ENCODE data around the gene TLX1. TPM values are rescaled to one million over a fixed set of nuclear protein-coding genes. Genes with fewer than 3 reads are reported as not detected.

The TLX1 gene
- total RNA-seq, 4 donors from 2014 or later: not detected

GRCh38 chr10:101136708-101137121 lies 5.6 kb downstream of the TLX1 start:
- H3K4me3 ChIP-seq: no peak overlapping the region
- H3K9me3 ChIP-seq: no peaks in the 10 kb centered on the region
- 20 to 38% methylated on average over 7 to 10 of the region's 26 CpGs for WGBS, 2 donors
- peaks cover 24 to 73% (median 28%) of the 10 kb centered on the region in 3 donors for H3K4me1 ChIP-seq
- no peaks in the 10 kb centered on the region for H3K36me3 ChIP-seq
- intact Hi-C loops (cut with DNase I): no loop called here
- no peak overlapping the region for H3K27ac ChIP-seq
- TF ChIP-seq POLR2A (IDR thresholded peaks at IDR 0.05): no peak
- no peak for TF ChIP-seq CTCF (IDR thresholded peaks at IDR 0.05)
- H3K27me3 ChIP-seq: peaks cover 51 to 100% (median 85%) of the 10 kb centered on the region in 4 donors
- DNase-seq: no peak

GRCh38 chr10:101137271-101137670 lies 6.2 kb downstream of the TLX1 start:
- Histone ChIP-seq H3K27me3 (peaks cover 45 to 100% (median 84%) of the 10 kb centered on the region in 4 donors), H3K4me1 (peaks cover 19 to 72% (median 27%) of the 10 kb centered on the region in 3 donors), H3K27ac (no peak overlapping the region), H3K9me3 (no peaks in the 10 kb centered on the region), H3K4me3 (no peak overlapping the region), H3K36me3 (no peaks in the 10 kb centered on the region)
- intact Hi-C loops (cut with DNase I): no loop called here
- 75 to 77% methylated on average over 1 to 2 of the region's 2 CpGs for WGBS, 2 donors
- TF ChIP-seq POLR2A (IDR thresholded peaks at IDR 0.05): no peak
- DNase-seq: no peak

GRCh38 chr10:101138788-101139420 lies 7.8 kb downstream of the TLX1 start:
- Histone ChIP-seq H3K27me3 (peaks cover 34 to 100% (median 75%) of the 10 kb centered on the region in 4 donors), H3K4me1 (peaks cover 16 to 59% (median 25%) of the 10 kb centered on the region in 3 donors), H3K27ac (no peak overlapping the region), H3K9me3 (no peaks in the 10 kb centered on the region), H3K4me3 (no peak overlapping the region), H3K36me3 (no peaks in the 10 kb centered on the region)
- no peak for DNase-seq
- intact Hi-C loops (cut with DNase I): no loop called here
- WGBS, 2 donors: 21 to 36% methylated on average over 6 to 7 of the region's 8 CpGs
- TF ChIP-seq CTCF (IDR thresholded peaks at IDR 0.05): no peak
- no peak for TF ChIP-seq POLR2A (IDR thresholded peaks at IDR 0.05)

- no peak overlapping the region for H3K4me3 ChIP-seq
- TF ChIP-seq POLR2A (IDR thresholded peaks at IDR 0.05): no peak
- no peak for TF ChIP-seq CTCF (IDR thresholded peaks at IDR 0.05)
- H3K27me3 ChIP-seq: peaks cover 31 to 100% (median 70%) of the 10 kb centered on the region in 4 donors
- no peak for DNase-seq
- H3K4me1 ChIP-seq: peaks cover 10 to 54% (median 19%) of the 10 kb centered on the region in 3 donors
- no peak overlapping the region for H3K27ac ChIP-seq
- intact Hi-C loops (cut with DNase I): no loop called here
- no peaks in the 10 kb centered on the region for H3K9me3 ChIP-seq
- no peaks in the 10 kb centered on the region for H3K36me3 ChIP-seq
- 20 to 25% methylated on average over 16 to 17 of the region's 30 CpGs for WGBS, 2 donors
Measured at GRCh38 chr10:101139421-101139911, 8.4 kb downstream of the TLX1 start.

DNA sequence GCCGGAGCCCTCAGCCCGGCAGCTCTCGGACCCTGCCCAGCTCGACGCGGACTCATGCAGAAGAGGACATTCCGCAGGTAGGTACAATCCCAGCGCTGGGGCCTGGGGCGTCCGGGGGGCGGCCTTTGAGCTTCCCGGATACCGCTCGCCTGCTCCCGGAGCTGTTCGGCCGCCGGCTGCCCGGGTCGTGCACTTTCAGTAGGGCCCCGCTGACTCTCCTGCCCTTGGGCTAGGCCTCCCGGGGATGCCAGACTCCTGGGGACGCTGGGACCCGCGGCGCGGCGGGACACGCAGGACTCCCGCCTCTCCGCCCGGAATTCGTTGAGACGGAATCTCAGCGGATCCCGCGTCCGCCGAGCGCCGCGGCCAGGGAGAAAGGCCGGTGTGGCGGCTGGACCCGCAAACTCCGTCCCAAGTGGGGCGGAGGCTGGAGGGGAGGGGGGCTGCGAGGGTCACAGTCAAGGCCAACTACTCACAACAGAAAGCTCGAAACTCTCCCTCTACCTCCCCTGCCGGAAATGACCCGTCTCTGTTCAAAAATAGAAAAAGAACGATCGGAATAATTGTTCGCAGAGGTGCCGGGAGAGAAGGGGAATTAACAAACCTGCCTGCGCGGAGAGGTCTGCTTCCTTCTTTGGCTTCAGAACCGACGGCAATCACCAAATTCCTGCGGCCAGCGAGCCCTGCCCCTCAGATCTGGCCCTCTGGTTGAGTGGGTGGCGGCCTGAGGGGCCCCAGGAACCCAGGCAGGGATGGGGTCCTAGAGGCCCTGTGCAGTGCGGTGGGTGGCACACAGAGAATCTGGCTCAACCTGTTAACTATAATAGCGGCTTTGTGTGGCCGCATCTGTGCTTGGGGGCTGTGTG lies 9.2 kb downstream of the TLX1 start:
- Histone ChIP-seq H3K27me3 (peaks cover 27 to 100% (median 68%) of the 10 kb centered on the region in 4 donors), H3K36me3 (no peaks in the 10 kb centered on the region)
- 14 to 20% methylated on average over 9 to 22 of the region's 65 CpGs for WGBS, 2 donors

More for the DNA sequence above, 9.2 kb downstream of the TLX1 start:
- no peaks in the 10 kb centered on the region for H3K9me3 ChIP-seq
- intact Hi-C loops (cut with DNase I): loop anchor here (5.0 kb wide), 1 partner anchor 43 kb away; no protein-coding TSS in a partner anchor
- H3K4me3 ChIP-seq: peak overlapping the region in 1 of 4 donors; percentile 30
- TF ChIP-seq CTCF (IDR thresholded peaks at IDR 0.05): no peak
- no peak for TF ChIP-seq POLR2A (IDR thresholded peaks at IDR 0.05)
- DNase-seq: no peak
- H3K4me1 ChIP-seq: peaks cover 3 to 45% (median 16%) of the 10 kb centered on the region in 3 donors
- no peak overlapping the region for H3K27ac ChIP-seq

Data from esophagus squamous epithelium (tissue), 5 donors.